Left ventricle myocardium inferior (tissue), 1 donor: ENCODE measurements around the gene ANXA7. TPM values are rescaled to one million over a fixed set of nuclear protein-coding genes. Genes with fewer than 3 reads are reported as not detected.
"Not testable (repeated sequence)": the region's sequence is repeated elsewhere in the genome, so short reads cannot be mapped to it uniquely, and the experiment has no call there.

ENCODE experiments used
- DNase-seq: peaks from one replicate; pipeline ENCODE4 v3.0.0-alpha.2; 2020
- H3K27ac ChIP-seq: fragments of 200-600 bp; replicated peaks from 2 replicates; pipeline ENCODE4 v1.8.0; 2021
- H3K27me3 ChIP-seq: fragments of 200-600 bp; 2 replicates; pipeline ENCODE4 v1.8.0; 2021; ENCODE audit warnings: low read depth
- H3K36me3 ChIP-seq: fragments of 200-600 bp; 2 replicates; pipeline ENCODE4 v1.8.0; 2021
- H3K4me1 ChIP-seq: fragments of 200-600 bp; 2 replicates; pipeline ENCODE4 v1.8.0; 2021
- H3K4me3 ChIP-seq: fragments of 200-600 bp; 2 replicates; pipeline ENCODE4 v1.8.0; 2021; ENCODE audit warnings: mild to moderate bottlenecking, moderate library complexity
- H3K9me3 ChIP-seq: fragments of 200-600 bp; replicated peaks from 2 replicates; pipeline ENCODE4 v1.8.0; 2021
- CTCF ChIP-seq: fragments of 200-600 bp; IDR thresholded peaks from 2 replicates; pipeline ENCODE4 v1.8.0; 2021; ENCODE audit warnings: antibody characterized with exemption, mild to moderate bottlenecking, borderline replicate concordance
- intact Hi-C: fragments of 100-400 bp; cut with micrococcal nuclease; formaldehyde crosslinking; loops from one replicate; pipeline ENCODE4 v1.11.0; 2022
- total RNA-seq: library from RNA; stranded (reverse); fragmentation: NEBNext Ultra II Directional; extraction: Animal tissue kit (Norgen Biotek cat#: 25700); gene quantifications from one replicate; pipeline ENCODE4 v1.2.1, GENCODE V29; 2021
- donor health status: DM: no; HTN: yes; CAD: no; lungs with severe emphysema.

Gene ANXA7
- total RNA-seq, 1 donor from 2014 or later = 115 TPM

GRCh38 chr10:73399063-73399462 lies 14.8 kb downstream of the ANXA7 start:
- Histone ChIP-seq H3K27me3 (no peaks in the 10 kb centered on the region), H3K36me3 (peaks cover 42% of the 10 kb centered on the region), H3K27ac (no peak overlapping the region), H3K9me3 (no peaks in the 10 kb centered on the region), H3K4me1 (peaks cover 28% of the 10 kb centered on the region), H3K4me3 (no peak overlapping the region)
- no peak for DNase-seq
- TF ChIP-seq CTCF = no peak
- intact Hi-C loops = no loop called here

- H3K4me3 ChIP-seq = no peak overlapping the region
- H3K4me1 ChIP-seq = peaks cover 24% of the 10 kb centered on the region
- no peaks in the 10 kb centered on the region for H3K27me3 ChIP-seq
- peaks cover 45% of the 10 kb centered on the region for H3K36me3 ChIP-seq
- no peak overlapping the region for H3K27ac ChIP-seq
- no peak for TF ChIP-seq CTCF
- intact Hi-C loops = no loop called here
- H3K9me3 ChIP-seq = peaks cover 3% of the 10 kb centered on the region
- no peak for DNase-seq
Observed at GRCh38 chr10:73398024-73398423, 15.8 kb downstream of the ANXA7 start.

- H3K4me3 ChIP-seq, H3K4me1 ChIP-seq, H3K9me3 ChIP-seq, H3K27me3 ChIP-seq, intact Hi-C loops, DNase-seq, H3K27ac ChIP-seq: not testable (repeated sequence)
- H3K36me3 ChIP-seq = peaks cover 73% of the 10 kb centered on the region
Observed at GRCh38 chr10:73394325-73394724, 19.5 kb downstream of the ANXA7 start.

GRCh38 chr10:73388228-73388627 lies 25.6 kb downstream of the ANXA7 start:
- H3K27ac ChIP-seq = no peak overlapping the region
- H3K4me1 ChIP-seq = no peaks in the 10 kb centered on the region
- H3K4me3 ChIP-seq = no peak overlapping the region
- no peaks in the 10 kb centered on the region for H3K27me3 ChIP-seq
- H3K9me3 ChIP-seq = no peaks in the 10 kb centered on the region
- no peak for TF ChIP-seq CTCF
- DNase-seq = no peak
- H3K36me3 ChIP-seq = peaks cover 87% of the 10 kb centered on the region
- intact Hi-C loops = no loop called here

- Histone ChIP-seq H3K36me3 (peaks cover 97% of the 10 kb centered on the region), H3K4me3 (no peak overlapping the region), H3K4me1 (no peaks in the 10 kb centered on the region), H3K27ac (no peak overlapping the region), H3K9me3 (no peaks in the 10 kb centered on the region), H3K27me3 (no peaks in the 10 kb centered on the region)
- intact Hi-C loops = no loop called here
- no peak for TF ChIP-seq CTCF
- DNase-seq = no peak
Observed at GRCh38 chr10:73386583-73386982, 27.3 kb downstream of the ANXA7 start.

- H3K36me3 ChIP-seq = peaks cover 98% of the 10 kb centered on the region
- TF ChIP-seq CTCF = no peak
Observed at GRCh38 chr10:73379064-73379748, 34.7 kb downstream of the ANXA7 start.

More at GRCh38 chr10:73379064-73379748, 34.7 kb downstream of the ANXA7 start:
- DNase-seq = no peak
- intact Hi-C loops = no loop called here
- H3K27me3 ChIP-seq = no peaks in the 10 kb centered on the region
- H3K4me3 ChIP-seq = no peak overlapping the region
- no peaks in the 10 kb centered on the region for H3K9me3 ChIP-seq
- H3K27ac ChIP-seq = no peak overlapping the region
- peaks cover 7% of the 10 kb centered on the region for H3K4me1 ChIP-seq
